Astrocyte (in vitro differentiated cells and primary cell): ENCODE data around the gene GRK3. TPM values are rescaled to one million over a fixed set of nuclear protein-coding genes. Genes with fewer than 3 reads are reported as not detected.

Experiments
- DNase-seq: peaks from one replicate; pipeline ENCODE4 v3.0.0-alpha.2; 2010; ENCODE audit warnings: low read depth
- FAIRE-seq: peaks from 2 replicates; lab custom pipeline; 2011; peaks lifted over from hg19 to GRCh38; lab: Jason Lieb, UNC
- H2AFZ ChIP-seq: 2 replicates; pipeline ENCODE4 v1.6.0; 2012; ENCODE audit warnings: low read depth, low read length, inconsistent platforms
- H3K27ac ChIP-seq: 2 replicates; pipeline ENCODE4 v1.5.1; 2011; ENCODE audit warnings: low read depth, low read length, inconsistent platforms
- H3K27me3 ChIP-seq: 2 replicates; pipeline ENCODE4 v1.6.0; 2011; ENCODE audit warnings: low read length, inconsistent platforms; ENCODE audit not compliant: insufficient read depth
- H3K36me3 ChIP-seq: 2 replicates; pipeline ENCODE4 v1.5.1; 2011; ENCODE audit warnings: low read length, inconsistent platforms; ENCODE audit not compliant: insufficient read depth
- H3K4me1 ChIP-seq: 2 replicates; pipeline ENCODE4 v1.5.1; 2011; ENCODE audit warnings: low read length, inconsistent platforms; ENCODE audit not compliant: insufficient read depth
- H3K4me2 ChIP-seq: 2 replicates; pipeline ENCODE4 v1.6.0; 2012; ENCODE audit warnings: low read length, inconsistent platforms
- H3K4me3 ChIP-seq: 2 replicates; pipeline ENCODE4 v1.5.1; 2011; ENCODE audit warnings: low read depth, mild to moderate bottlenecking, low read length, inconsistent platforms; ENCODE audit not compliant: insufficient read depth
- H3K79me2 ChIP-seq: 2 replicates; pipeline ENCODE4 v1.6.0; 2012; ENCODE audit warnings: mild to moderate bottlenecking, low read length, inconsistent platforms; ENCODE audit not compliant: insufficient read depth
- H3K9ac ChIP-seq: 2 replicates; pipeline ENCODE4 v1.6.0; 2012; ENCODE audit warnings: mild to moderate bottlenecking, low read length, inconsistent platforms
- H3K9me3 ChIP-seq: 2 replicates; pipeline ENCODE4 v1.5.1; 2012; ENCODE audit warnings: low read depth, mild to moderate bottlenecking, low read length, inconsistent platforms; ENCODE audit not compliant: insufficient read depth
- H4K20me1 ChIP-seq: 2 replicates; pipeline ENCODE4 v1.6.0; 2012; ENCODE audit warnings: low read length, inconsistent platforms; ENCODE audit not compliant: insufficient read depth
- H3K27ac Mint-ChIP-seq: one replicate; pipeline ENCODE4 v1.8.0; 2021; ENCODE audit warnings: mild to moderate bottlenecking, mixed read lengths; ENCODE audit not compliant: unreplicated experiment
- H3K27me3 Mint-ChIP-seq: one replicate; pipeline ENCODE4 v1.8.0; 2021; ENCODE audit warnings: low read depth, mixed read lengths; ENCODE audit not compliant: unreplicated experiment
- H3K36me3 Mint-ChIP-seq: one replicate; pipeline ENCODE4 v1.8.0; 2021; ENCODE audit warnings: low read depth, mixed read lengths; ENCODE audit not compliant: unreplicated experiment
- H3K4me1 Mint-ChIP-seq: one replicate; pipeline ENCODE4 v1.8.0; 2021; ENCODE audit warnings: low read depth, mixed read lengths; ENCODE audit not compliant: unreplicated experiment
- H3K4me3 Mint-ChIP-seq: one replicate; pipeline ENCODE4 v1.8.0; 2021; ENCODE audit warnings: mild to moderate bottlenecking, moderate library complexity, mixed read lengths; ENCODE audit not compliant: unreplicated experiment
- H3K9me3 Mint-ChIP-seq: one replicate; pipeline ENCODE4 v1.8.0; 2021; ENCODE audit warnings: mild to moderate bottlenecking, mixed read lengths; ENCODE audit not compliant: unreplicated experiment
- EZH2 ChIP-seq: IDR thresholded peaks from 2 replicates; pipeline ENCODE4 v1.6.1; 2012; ENCODE audit warnings: mild to moderate bottlenecking, low read length, inconsistent platforms; ENCODE audit not compliant: insufficient read depth
- total RNA-seq: library from RNA; stranded (reverse); gene quantifications from 2 replicates; pipeline ENCODE4 v1.2.1, GENCODE V29; 2021
- TF ChIP-seq, protein P1 (sequence below): IDR thresholded peaks from 2 replicates; pipeline ENCODE4 v1.5.1; 2011; ENCODE audit warnings: low read depth, mild to moderate bottlenecking, inconsistent platforms, low read length, moderate library complexity; ENCODE audit not compliant: insufficient read depth

GRK3 gene
- total RNA-seq, 1 donor from 2014 or later, result 7.2 TPM

DNA sequence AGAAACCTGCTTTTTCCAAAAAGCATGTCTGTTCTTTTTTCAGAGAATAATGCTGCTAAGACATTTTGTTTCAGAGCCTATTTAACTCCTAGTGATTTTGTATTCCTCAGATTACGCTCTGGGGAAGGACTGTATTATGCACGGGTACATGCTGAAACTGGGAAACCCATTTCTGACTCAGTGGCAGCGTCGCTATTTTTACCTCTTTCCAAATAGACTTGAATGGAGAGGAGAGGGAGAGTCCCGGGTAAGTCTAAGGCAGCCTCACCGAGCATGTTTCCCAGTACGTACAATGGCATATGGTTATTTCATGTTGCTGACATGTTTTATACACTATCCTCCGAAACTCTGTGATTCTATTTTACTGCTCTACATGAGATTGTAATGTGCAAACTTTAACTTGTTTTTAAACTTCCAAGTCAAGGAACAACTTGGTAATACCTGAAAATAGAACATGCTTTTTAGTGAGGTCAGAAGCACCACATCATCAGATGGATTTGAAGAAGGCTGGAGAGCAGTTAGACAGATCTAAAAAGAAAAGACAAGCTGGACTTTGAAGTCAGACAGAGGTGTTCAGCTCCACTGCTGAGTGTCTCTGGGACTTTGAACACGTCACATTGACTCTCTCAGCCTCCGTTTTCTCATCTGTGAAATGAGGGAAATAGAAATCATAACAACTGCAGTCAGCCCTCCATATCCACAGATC lies 153.8 kb downstream of the GRK3 start:
- no peak overlapping the region for H2AFZ ChIP-seq
- no peaks in the 10 kb centered on the region for H3K36me3 ChIP-seq
- H3K27me3 ChIP-seq, result no peaks in the 10 kb centered on the region
- no peak overlapping the region for H3K27ac ChIP-seq
- no peak overlapping the region for H3K4me2 ChIP-seq
- no peak overlapping the region for H3K27ac Mint-ChIP-seq
- H3K4me1 ChIP-seq, result no peaks in the 10 kb centered on the region
- DNase-seq (no peak), FAIRE-seq (no peak)
- peaks cover 2% of the 10 kb centered on the region for H3K36me3 Mint-ChIP-seq
- H3K4me1 Mint-ChIP-seq, result peaks cover 2% of the 10 kb centered on the region
- no peaks in the 10 kb centered on the region for H4K20me1 ChIP-seq
- no peaks in the 10 kb centered on the region for H3K27me3 Mint-ChIP-seq
- no peak overlapping the region for H3K4me3 ChIP-seq
- no peak overlapping the region for H3K4me3 Mint-ChIP-seq
- TF ChIP-seq, protein P1, sequence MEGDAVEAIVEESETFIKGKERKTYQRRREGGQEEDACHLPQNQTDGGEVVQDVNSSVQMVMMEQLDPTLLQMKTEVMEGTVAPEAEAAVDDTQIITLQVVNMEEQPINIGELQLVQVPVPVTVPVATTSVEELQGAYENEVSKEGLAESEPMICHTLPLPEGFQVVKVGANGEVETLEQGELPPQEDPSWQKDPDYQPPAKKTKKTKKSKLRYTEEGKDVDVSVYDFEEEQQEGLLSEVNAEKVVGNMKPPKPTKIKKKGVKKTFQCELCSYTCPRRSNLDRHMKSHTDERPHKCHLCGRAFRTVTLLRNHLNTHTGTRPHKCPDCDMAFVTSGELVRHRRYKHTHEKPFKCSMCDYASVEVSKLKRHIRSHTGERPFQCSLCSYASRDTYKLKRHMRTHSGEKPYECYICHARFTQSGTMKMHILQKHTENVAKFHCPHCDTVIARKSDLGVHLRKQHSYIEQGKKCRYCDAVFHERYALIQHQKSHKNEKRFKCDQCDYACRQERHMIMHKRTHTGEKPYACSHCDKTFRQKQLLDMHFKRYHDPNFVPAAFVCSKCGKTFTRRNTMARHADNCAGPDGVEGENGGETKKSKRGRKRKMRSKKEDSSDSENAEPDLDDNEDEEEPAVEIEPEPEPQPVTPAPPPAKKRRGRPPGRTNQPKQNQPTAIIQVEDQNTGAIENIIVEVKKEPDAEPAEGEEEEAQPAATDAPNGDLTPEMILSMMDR, result no peak
- TF ChIP-seq EZH2, result no peak
- H3K9me3 ChIP-seq, result no peaks in the 10 kb centered on the region
- H3K79me2 ChIP-seq, result no peaks in the 10 kb centered on the region
- H3K9me3 Mint-ChIP-seq, result no peaks in the 10 kb centered on the region
- no peak overlapping the region for H3K9ac ChIP-seq

DNA sequence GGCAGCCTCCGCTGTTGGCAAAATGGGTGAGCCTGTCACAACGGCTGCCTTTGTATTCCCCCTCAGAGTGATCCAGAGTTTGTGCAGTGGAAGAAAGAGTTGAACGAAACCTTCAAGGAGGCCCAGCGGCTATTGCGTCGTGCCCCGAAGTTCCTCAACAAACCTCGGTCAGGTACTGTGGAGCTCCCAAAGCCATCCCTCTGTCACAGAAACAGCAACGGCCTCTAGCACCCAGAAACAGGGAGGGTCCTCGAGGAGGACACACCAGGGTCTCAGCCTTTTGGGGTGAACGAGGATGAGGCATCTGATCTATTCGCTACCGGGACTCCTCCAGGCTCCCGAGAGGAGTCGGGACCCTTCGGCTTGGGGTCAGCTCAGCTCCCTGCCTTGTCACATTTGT lies 157.7 kb downstream of the GRK3 start:
- Histone ChIP-seq H3K36me3 (no peaks in the 10 kb centered on the region), H4K20me1 (no peaks in the 10 kb centered on the region), H3K4me3 (no peak overlapping the region), H3K27ac (no peak overlapping the region), H3K4me2 (no peak overlapping the region), H3K9ac (no peak overlapping the region), H3K4me1 (no peaks in the 10 kb centered on the region), H2AFZ (no peak overlapping the region), H3K79me2 (no peaks in the 10 kb centered on the region), H3K9me3 (no peaks in the 10 kb centered on the region), H3K27me3 (no peaks in the 10 kb centered on the region)
- FAIRE-seq (no peak), DNase-seq (no peak)
- H3K9me3 Mint-ChIP-seq, result no peaks in the 10 kb centered on the region
- TF ChIP-seq EZH2, result no peak
- H3K4me1 Mint-ChIP-seq, result peaks cover 9% of the 10 kb centered on the region
- H3K27ac Mint-ChIP-seq, result no peak overlapping the region
- no peaks in the 10 kb centered on the region for H3K27me3 Mint-ChIP-seq
- H3K36me3 Mint-ChIP-seq, result peaks cover 2% of the 10 kb centered on the region
- H3K4me3 Mint-ChIP-seq, result no peak overlapping the region

DNA sequence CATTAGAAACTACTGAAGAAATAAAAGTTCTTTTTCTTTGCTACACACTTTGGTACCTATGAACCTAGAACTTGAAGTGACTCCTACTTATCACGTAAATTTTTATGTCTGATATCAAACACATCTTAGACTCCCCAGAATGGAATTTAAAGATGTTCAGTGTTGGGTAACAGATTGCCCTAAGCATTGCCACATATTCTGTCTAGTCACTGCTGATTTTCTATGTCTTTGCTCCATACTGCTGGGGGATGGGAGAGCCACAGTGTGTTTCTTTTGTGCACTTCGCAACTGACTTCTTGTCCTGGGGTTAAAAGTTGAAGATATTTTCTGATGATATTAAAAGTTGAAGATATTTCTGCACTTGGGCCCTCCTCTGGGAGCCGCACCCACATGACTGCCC lies 158.2 kb downstream of the GRK3 start:
- H3K9me3 Mint-ChIP-seq, result no peaks in the 10 kb centered on the region
- H3K36me3 ChIP-seq, result no peaks in the 10 kb centered on the region
- H3K27me3 ChIP-seq, result no peaks in the 10 kb centered on the region
- no peak overlapping the region for H3K4me3 ChIP-seq
- H2AFZ ChIP-seq, result no peak overlapping the region
- no peak overlapping the region for H3K9ac ChIP-seq
- no peak overlapping the region for H3K4me2 ChIP-seq
- no peaks in the 10 kb centered on the region for H4K20me1 ChIP-seq
- no peak overlapping the region for H3K27ac ChIP-seq
- no peak overlapping the region for H3K27ac Mint-ChIP-seq
- peaks cover 9% of the 10 kb centered on the region for H3K4me1 Mint-ChIP-seq
- FAIRE-seq (no peak), DNase-seq (no peak)
- no peaks in the 10 kb centered on the region for H3K9me3 ChIP-seq
- H3K4me3 Mint-ChIP-seq, result no peak overlapping the region
- H3K27me3 Mint-ChIP-seq, result no peaks in the 10 kb centered on the region
- no peaks in the 10 kb centered on the region for H3K79me2 ChIP-seq
- no peaks in the 10 kb centered on the region for H3K4me1 ChIP-seq
- TF ChIP-seq, protein P1, result no peak
- no peak for TF ChIP-seq EZH2
- H3K36me3 Mint-ChIP-seq, result peaks cover 2% of the 10 kb centered on the region
